Measurements from ENCODE around the gene ZNF497. TPM values are rescaled to one million over a fixed set of nuclear protein-coding genes. Genes with fewer than 3 reads are reported as not detected.

The ZNF497 gene
- total RNA-seq, 1 experiment from 2014 or later = 2.6 TPM

GRCh38 chr19:58326501-58326913 lies 36.0 kb downstream of the ZNF497 start:
- Histone ChIP-seq H3K4me3 (ENCODE audit: low read depth, low read length, poor library complexity, severe bottlenecking) (peak overlapping the region; percentile 73), H3K4me1 (ENCODE audit: insufficient read depth, low read length, poor library complexity, severe bottlenecking) (no peaks in the 10 kb centered on the region), H3K27me3 (replicated peaks; ENCODE audit: insufficient read depth, low read depth, low read length, poor library complexity) (no peaks in the 10 kb centered on the region), H3K36me3 (ENCODE audit: insufficient read depth, low read length, poor library complexity, severe bottlenecking) (no peaks in the 10 kb centered on the region), H3K27ac (ENCODE audit: low read depth, low read length, poor library complexity, severe bottlenecking) (peak overlapping the region; percentile 72), H3K9me3 (ENCODE audit: low read depth, low read length, poor library complexity, severe bottlenecking) (no peaks in the 10 kb centered on the region)
- intact Hi-C loops (cut with micrococcal nuclease; ENCODE audit: unreplicated experiment) = no loop called here
- DNase-seq (ENCODE audit: low spot score) = no peak
- no TSS peak for BruUV-seq (replicated peaks)
- no peak for TF ChIP-seq CTCF (conservative IDR thresholded peaks at IDR 0.05; ENCODE audit: low read depth, low read length)
- TF ChIP-seq EZH2 (IDR thresholded peaks at IDR 0.05; ENCODE audit: borderline replicate concordance, low read depth, low read length, poor library complexity, severe bottlenecking) = no peak
- CTCF ChIA-PET = no interaction called here
- POLR2A ChIA-PET (ENCODE audit: low non-redundant PET) = interaction anchor here (0.6 kb wide), 1 partner anchor 20 kb away, joined by 8 read pairs; no protein-coding TSS in a partner anchor

GRCh38 chr19:58325311-58326022 lies 37.1 kb downstream of the ZNF497 start:
- Histone ChIP-seq H3K4me1 (ENCODE audit: insufficient read depth, low read length, poor library complexity, severe bottlenecking) (no peaks in the 10 kb centered on the region), H3K36me3 (ENCODE audit: insufficient read depth, low read length, poor library complexity, severe bottlenecking) (no peaks in the 10 kb centered on the region), H3K27me3 (replicated peaks; ENCODE audit: insufficient read depth, low read depth, low read length, poor library complexity) (no peaks in the 10 kb centered on the region), H3K9me3 (ENCODE audit: low read depth, low read length, poor library complexity, severe bottlenecking) (no peaks in the 10 kb centered on the region), H3K4me3 (ENCODE audit: low read depth, low read length, poor library complexity, severe bottlenecking) (peak overlapping the region; percentile 73), H3K27ac (ENCODE audit: low read depth, low read length, poor library complexity, severe bottlenecking) (peak overlapping the region; percentile 72)
- CTCF ChIA-PET = no interaction called here
- intact Hi-C loops (cut with micrococcal nuclease; ENCODE audit: unreplicated experiment) = no loop called here
- POLR2A ChIA-PET (ENCODE audit: low non-redundant PET) = no interaction called here
- no TSS peak for BruUV-seq (replicated peaks)
- DNase-seq (ENCODE audit: low spot score) = no peak
- no peak for TF ChIP-seq CTCF (conservative IDR thresholded peaks at IDR 0.05; ENCODE audit: low read depth, low read length)
- TF ChIP-seq EZH2 (IDR thresholded peaks at IDR 0.05; ENCODE audit: borderline replicate concordance, low read depth, low read length, poor library complexity, severe bottlenecking) = no peak

- peaks cover 5% of the 10 kb centered on the region for H3K36me3 ChIP-seq (ENCODE audit: insufficient read depth, low read length, poor library complexity, severe bottlenecking)
- no peaks in the 10 kb centered on the region for H3K9me3 ChIP-seq (ENCODE audit: low read depth, low read length, poor library complexity, severe bottlenecking)
- H3K27ac ChIP-seq (ENCODE audit: low read depth, low read length, poor library complexity, severe bottlenecking) = no peak overlapping the region
- POLR2A ChIA-PET (ENCODE audit: low non-redundant PET) = interaction anchor here (0.6 kb wide), 1 partner anchor 21 kb away, joined by 8 read pairs; no protein-coding TSS in a partner anchor
- no peaks in the 10 kb centered on the region for H3K4me1 ChIP-seq (ENCODE audit: insufficient read depth, low read length, poor library complexity, severe bottlenecking)
- DNase-seq (ENCODE audit: low spot score) = no peak
- H3K4me3 ChIP-seq (ENCODE audit: low read depth, low read length, poor library complexity, severe bottlenecking) = no peak overlapping the region
- CTCF ChIA-PET = no interaction called here
- intact Hi-C loops (cut with micrococcal nuclease; ENCODE audit: unreplicated experiment) = no loop called here
- TF ChIP-seq CTCF (conservative IDR thresholded peaks at IDR 0.05; ENCODE audit: low read depth, low read length) (no peak), EZH2 (IDR thresholded peaks at IDR 0.05; ENCODE audit: borderline replicate concordance, low read depth, low read length, poor library complexity, severe bottlenecking) (no peak)
- no peaks in the 10 kb centered on the region for H3K27me3 ChIP-seq (replicated peaks; ENCODE audit: insufficient read depth, low read depth, low read length, poor library complexity)
- no TSS peak for BruUV-seq (replicated peaks)
Observed at GRCh38 chr19:58319241-58319640, 43.3 kb downstream of the ZNF497 start.
